HG03108 (cell line): Measurements from ENCODE around the gene L1CAM.

ENCODE experiments used
- ATAC-seq: cut with Tn5 transposase; IDR thresholded peaks from one replicate; pipeline ENCODE4 v1.9.1; 2021; ENCODE audit warnings: moderate library complexity; ENCODE audit not compliant: unreplicated experiment

L1CAM gene

GRCh38 chrX:153812220-153812619 lies 73.8 kb downstream of the L1CAM start:
- ATAC-seq: no peak
